AG09309 (cell line): ENCODE results near the gene HACL1.

ENCODE experiments used
- DNase-seq: peaks from one replicate; pipeline ENCODE4 v3.0.0-alpha.2; 2010; ENCODE audit warnings: low read depth
- H3K4me3 ChIP-seq: 2 replicates; pipeline ENCODE4 v1.5.1; 2011; ENCODE audit warnings: mild to moderate bottlenecking, low read depth, low read length, moderate library complexity; ENCODE audit not compliant: control insufficient read depth
- CTCF ChIP-seq: IDR thresholded peaks from 2 replicates; pipeline ENCODE4 v1.5.1; 2011; ENCODE audit warnings: mild to moderate bottlenecking, low read depth, low read length, inconsistent platforms; ENCODE audit not compliant: insufficient read depth, control insufficient read depth; ENCODE audit errors: missing control alignments

Gene HACL1

GRCh38 chr3:15520804-15521572 lies 80.4 kb downstream of the HACL1 start:
- no peak for DNase-seq
- TF ChIP-seq CTCF, result no peak
- no peak overlapping the region for H3K4me3 ChIP-seq

- no peak overlapping the region for H3K4me3 ChIP-seq
- no peak for DNase-seq
- no peak for TF ChIP-seq CTCF
These were observed 81.2 kb downstream of the HACL1 start for GRCh38 chr3:15520185-15520584.

- H3K4me3 ChIP-seq, result no peak overlapping the region
- DNase-seq, result no peak
- no peak for TF ChIP-seq CTCF
These were observed 82.3 kb downstream of the HACL1 start for GRCh38 chr3:15519096-15519495.

GRCh38 chr3:15514663-15515340 lies 86.6 kb downstream of the HACL1 start:
- TF ChIP-seq CTCF, result no peak
- no peak overlapping the region for H3K4me3 ChIP-seq
- no peak for DNase-seq

- no peak overlapping the region for H3K4me3 ChIP-seq
- no peak for DNase-seq
- no peak for TF ChIP-seq CTCF
These were observed 87.3 kb downstream of the HACL1 start for GRCh38 chr3:15513810-15514662.

GRCh38 chr3:15513116-15513515 lies 88.3 kb downstream of the HACL1 start:
- no peak for TF ChIP-seq CTCF
- DNase-seq, result no peak
- H3K4me3 ChIP-seq, result no peak overlapping the region
